SK-N-DZ (cell line): Measurements from ENCODE around the gene KRT15.

ENCODE experiments used
- DNase-seq: peaks from one replicate; pipeline ENCODE4 v3.0.0-alpha.2; 2015; ENCODE audit warnings: low spot score

Gene KRT15

GRCh38 chr17:41527063-41528023 is 8.7 kb upstream of the KRT15 start:
- no peak for DNase-seq

GRCh38 chr17:41524261-41524660 is 5.6 kb upstream of the KRT15 start:
- no peak for DNase-seq

- peak; percentile 65 for DNase-seq
Measured at GRCh38 chr17:41523787-41524186, 5.1 kb upstream of the KRT15 start.

GRCh38 chr17:41523225-41523593 is 4.5 kb upstream of the KRT15 start:
- no peak for DNase-seq

- DNase-seq, result no peak
Measured at GRCh38 chr17:41522301-41523224, 3.9 kb upstream of the KRT15 start.

- no peak for DNase-seq
Measured at GRCh38 chr17:41521574-41522261, 3.0 kb upstream of the KRT15 start.

GRCh38 chr17:41520821-41521521 is 2.3 kb upstream of the KRT15 start:
- no peak for DNase-seq

- DNase-seq, result no peak
Measured at GRCh38 chr17:41519501-41520224, 973 bp upstream of the KRT15 start.

GRCh38 chr17:41518031-41518430 is 659 bp downstream of the KRT15 start:
- DNase-seq, result no peak

- DNase-seq, result no peak
Measured at GRCh38 chr17:41516830-41517283, 1.8 kb downstream of the KRT15 start.

GRCh38 chr17:41516147-41516829 is 2.4 kb downstream of the KRT15 start:
- no peak for DNase-seq

- DNase-seq, result no peak
Measured at GRCh38 chr17:41513168-41513547, 5.5 kb downstream of the KRT15 start.

GRCh38 chr17:41512546-41513167 is 6.0 kb downstream of the KRT15 start:
- DNase-seq, result no peak

- no peak for DNase-seq
Measured at GRCh38 chr17:41511716-41512115, 7.0 kb downstream of the KRT15 start.

GRCh38 chr17:41511116-41511515 is 7.6 kb downstream of the KRT15 start:
- DNase-seq, result no peak

- no peak for DNase-seq
Measured at GRCh38 chr17:41510251-41511065, 8.2 kb downstream of the KRT15 start.

- no peak for DNase-seq
Measured at GRCh38 chr17:41507315-41507880, 11.3 kb downstream of the KRT15 start.
